Glutamatergic neuron (in vitro differentiated cells): Measurements from ENCODE around the gene HOXA10. TPM values are rescaled to one million over a fixed set of nuclear protein-coding genes. Genes with fewer than 3 reads are reported as not detected.
A peak's percentile ranks its signal among the peaks of the same experiment; 100 is the strongest.

ENCODE experiments used
- DNase-seq: peaks from one replicate; pipeline ENCODE4 v3.0.0; 2022
- H3K27ac Mint-ChIP-seq: one replicate; pipeline ENCODE4 v1.8.0; 2020; ENCODE audit warnings: mild to moderate bottlenecking, mixed read lengths, inconsistent platforms; ENCODE audit not compliant: unreplicated experiment
- H3K27me3 Mint-ChIP-seq: one replicate; pipeline ENCODE4 v1.8.0; 2020; ENCODE audit warnings: mild to moderate bottlenecking, moderate library complexity, mixed read lengths, inconsistent platforms; ENCODE audit not compliant: unreplicated experiment
- H3K36me3 Mint-ChIP-seq: one replicate; pipeline ENCODE4 v1.8.0; 2020; ENCODE audit warnings: mild to moderate bottlenecking, mixed read lengths, inconsistent platforms; ENCODE audit not compliant: unreplicated experiment
- H3K4me1 Mint-ChIP-seq: one replicate; pipeline ENCODE4 v1.8.0; 2020; ENCODE audit warnings: mild to moderate bottlenecking, low read depth, mixed read lengths, inconsistent platforms; ENCODE audit not compliant: unreplicated experiment
- H3K4me3 Mint-ChIP-seq: one replicate; pipeline ENCODE4 v1.8.0; 2020; ENCODE audit warnings: mild to moderate bottlenecking, mixed read lengths, inconsistent platforms; ENCODE audit not compliant: unreplicated experiment
- H3K9me3 Mint-ChIP-seq: one replicate; pipeline ENCODE4 v1.8.0; 2020; ENCODE audit warnings: mild to moderate bottlenecking, moderate library complexity, mixed read lengths, inconsistent platforms; ENCODE audit not compliant: unreplicated experiment
- total RNA-seq: library from RNA; stranded (reverse); fragmentation: NEBNext Ultra II Directional; extraction: Animal tissue kit (Norgen Biotek cat#: 25700); gene quantifications from one replicate; pipeline ENCODE4 v1.2.1, GENCODE V29; 2021; ENCODE audit not compliant: unreplicated experiment
- TF ChIP-seq, protein P1 (sequence below): fragments of 200-600 bp; sonication (generic); IDR thresholded peaks from one replicate; pipeline ENCODE4 v1.5.0; 2021; ENCODE audit not compliant: partially characterized antibody, unreplicated experiment

HOXA10 gene
- total RNA-seq, 1 donor from 2014 or later: not detected

- Mint-ChIP-seq H3K36me3 (peaks cover 17% of the 10 kb centered on the region), H3K4me1 (no peaks in the 10 kb centered on the region), H3K27ac (no peak overlapping the region), H3K4me3 (peak overlapping the region; percentile 77), H3K9me3 (peaks cover 12% of the 10 kb centered on the region), H3K27me3 (peaks cover 62% of the 10 kb centered on the region)
- TF ChIP-seq, protein P1, sequence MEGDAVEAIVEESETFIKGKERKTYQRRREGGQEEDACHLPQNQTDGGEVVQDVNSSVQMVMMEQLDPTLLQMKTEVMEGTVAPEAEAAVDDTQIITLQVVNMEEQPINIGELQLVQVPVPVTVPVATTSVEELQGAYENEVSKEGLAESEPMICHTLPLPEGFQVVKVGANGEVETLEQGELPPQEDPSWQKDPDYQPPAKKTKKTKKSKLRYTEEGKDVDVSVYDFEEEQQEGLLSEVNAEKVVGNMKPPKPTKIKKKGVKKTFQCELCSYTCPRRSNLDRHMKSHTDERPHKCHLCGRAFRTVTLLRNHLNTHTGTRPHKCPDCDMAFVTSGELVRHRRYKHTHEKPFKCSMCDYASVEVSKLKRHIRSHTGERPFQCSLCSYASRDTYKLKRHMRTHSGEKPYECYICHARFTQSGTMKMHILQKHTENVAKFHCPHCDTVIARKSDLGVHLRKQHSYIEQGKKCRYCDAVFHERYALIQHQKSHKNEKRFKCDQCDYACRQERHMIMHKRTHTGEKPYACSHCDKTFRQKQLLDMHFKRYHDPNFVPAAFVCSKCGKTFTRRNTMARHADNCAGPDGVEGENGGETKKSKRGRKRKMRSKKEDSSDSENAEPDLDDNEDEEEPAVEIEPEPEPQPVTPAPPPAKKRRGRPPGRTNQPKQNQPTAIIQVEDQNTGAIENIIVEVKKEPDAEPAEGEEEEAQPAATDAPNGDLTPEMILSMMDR: peak; percentile 88
- peak; percentile 85 for DNase-seq
Observed at GRCh38 chr7:27150568-27151340, 23.4 kb downstream of the HOXA10 start.

GRCh38 chr7:27149842-27150567 is 24.1 kb downstream of the HOXA10 start:
- H3K36me3 Mint-ChIP-seq: peaks cover 17% of the 10 kb centered on the region
- no peak overlapping the region for H3K4me3 Mint-ChIP-seq
- peaks cover 61% of the 10 kb centered on the region for H3K27me3 Mint-ChIP-seq
- peaks cover 10% of the 10 kb centered on the region for H3K9me3 Mint-ChIP-seq
- no peak for DNase-seq
- H3K27ac Mint-ChIP-seq: no peak overlapping the region
- TF ChIP-seq, protein P1: no peak
- no peaks in the 10 kb centered on the region for H3K4me1 Mint-ChIP-seq

GRCh38 chr7:27148756-27149641 is 25.1 kb downstream of the HOXA10 start:
- Mint-ChIP-seq H3K4me3 (no peak overlapping the region), H3K4me1 (no peaks in the 10 kb centered on the region), H3K36me3 (peaks cover 17% of the 10 kb centered on the region), H3K27ac (no peak overlapping the region), H3K27me3 (peaks cover 54% of the 10 kb centered on the region), H3K9me3 (peaks cover 7% of the 10 kb centered on the region)
- DNase-seq: no peak
- TF ChIP-seq, protein P1: no peak

- DNase-seq: no peak
- Mint-ChIP-seq H3K27me3 (peaks cover 48% of the 10 kb centered on the region), H3K9me3 (peaks cover 4% of the 10 kb centered on the region), H3K36me3 (peaks cover 13% of the 10 kb centered on the region), H3K27ac (no peak overlapping the region), H3K4me1 (no peaks in the 10 kb centered on the region), H3K4me3 (peak overlapping the region; percentile 46)
- TF ChIP-seq, protein P1: no peak
Observed at GRCh38 chr7:27148031-27148755, 25.9 kb downstream of the HOXA10 start.
